Body of pancreas (tissue), 4 donors: ENCODE data around the gene IL17B.

Experiments
- POLR2A ChIP-seq, 3 donors: fragments of 450-650 bp; IDR thresholded peaks; one replicate each; pipeline ENCODE4 v1.6.1; 2016; ENCODE audit warnings: antibody characterized with exemption in 3 of 3, mild to moderate bottlenecking in 2 of 3
- TF ChIP-seq, protein P1 (sequence below), 7 experiments: fragments of 450-650 bp in 4 of 7; fragments of 200-600 bp in 3 of 7; sonication (generic) in 3 of 7; IDR thresholded peaks; one replicate each; pipeline ENCODE4 v1.5.1; 2016 to 2019; ENCODE audit warnings: antibody characterized with exemption in 7 of 7

DNA sequence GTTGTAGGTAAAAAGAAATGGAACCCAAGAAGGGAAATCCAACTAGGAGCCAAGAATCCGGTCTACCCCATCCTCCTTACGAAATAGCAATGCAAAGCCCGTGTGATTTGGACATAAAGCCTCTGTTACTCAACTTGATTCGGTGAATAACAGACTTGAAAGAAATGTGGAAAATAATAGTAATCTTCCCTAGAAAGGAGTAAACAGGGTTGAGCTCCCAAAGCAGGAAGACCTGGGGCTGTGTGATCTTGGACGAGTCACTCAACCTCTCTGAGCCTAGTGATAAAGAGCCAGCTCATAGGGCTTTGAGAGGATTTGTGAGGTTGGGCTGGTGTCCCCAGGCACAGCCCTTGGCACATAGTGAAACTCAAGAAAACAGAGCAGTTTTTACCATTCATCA, 42.7 kb upstream of the IL17B start:
- TF ChIP-seq, protein P1, sequence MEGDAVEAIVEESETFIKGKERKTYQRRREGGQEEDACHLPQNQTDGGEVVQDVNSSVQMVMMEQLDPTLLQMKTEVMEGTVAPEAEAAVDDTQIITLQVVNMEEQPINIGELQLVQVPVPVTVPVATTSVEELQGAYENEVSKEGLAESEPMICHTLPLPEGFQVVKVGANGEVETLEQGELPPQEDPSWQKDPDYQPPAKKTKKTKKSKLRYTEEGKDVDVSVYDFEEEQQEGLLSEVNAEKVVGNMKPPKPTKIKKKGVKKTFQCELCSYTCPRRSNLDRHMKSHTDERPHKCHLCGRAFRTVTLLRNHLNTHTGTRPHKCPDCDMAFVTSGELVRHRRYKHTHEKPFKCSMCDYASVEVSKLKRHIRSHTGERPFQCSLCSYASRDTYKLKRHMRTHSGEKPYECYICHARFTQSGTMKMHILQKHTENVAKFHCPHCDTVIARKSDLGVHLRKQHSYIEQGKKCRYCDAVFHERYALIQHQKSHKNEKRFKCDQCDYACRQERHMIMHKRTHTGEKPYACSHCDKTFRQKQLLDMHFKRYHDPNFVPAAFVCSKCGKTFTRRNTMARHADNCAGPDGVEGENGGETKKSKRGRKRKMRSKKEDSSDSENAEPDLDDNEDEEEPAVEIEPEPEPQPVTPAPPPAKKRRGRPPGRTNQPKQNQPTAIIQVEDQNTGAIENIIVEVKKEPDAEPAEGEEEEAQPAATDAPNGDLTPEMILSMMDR (IDR thresholded peaks at IDR 0.05), result no peak
- TF ChIP-seq POLR2A (IDR thresholded peaks at IDR 0.05), result no peak
